Activated CD8-positive, alpha-beta memory T cell treated with anti-CD3 and anti-CD28 coated beads for 48 hours (primary cell): ENCODE results near the gene TRIML2.
"Not testable (repeated sequence)": the region's sequence is repeated elsewhere in the genome, so short reads cannot be mapped to it uniquely, and the experiment has no call there.

Experiments used
- DNase-seq, 3 experiments: peaks; one replicate each; pipeline ENCODE4 v3.0.0-alpha.2; 2020; ENCODE audit warnings: low read depth in 2 of 3, low spot score in 2 of 3

The TRIML2 gene

DNA sequence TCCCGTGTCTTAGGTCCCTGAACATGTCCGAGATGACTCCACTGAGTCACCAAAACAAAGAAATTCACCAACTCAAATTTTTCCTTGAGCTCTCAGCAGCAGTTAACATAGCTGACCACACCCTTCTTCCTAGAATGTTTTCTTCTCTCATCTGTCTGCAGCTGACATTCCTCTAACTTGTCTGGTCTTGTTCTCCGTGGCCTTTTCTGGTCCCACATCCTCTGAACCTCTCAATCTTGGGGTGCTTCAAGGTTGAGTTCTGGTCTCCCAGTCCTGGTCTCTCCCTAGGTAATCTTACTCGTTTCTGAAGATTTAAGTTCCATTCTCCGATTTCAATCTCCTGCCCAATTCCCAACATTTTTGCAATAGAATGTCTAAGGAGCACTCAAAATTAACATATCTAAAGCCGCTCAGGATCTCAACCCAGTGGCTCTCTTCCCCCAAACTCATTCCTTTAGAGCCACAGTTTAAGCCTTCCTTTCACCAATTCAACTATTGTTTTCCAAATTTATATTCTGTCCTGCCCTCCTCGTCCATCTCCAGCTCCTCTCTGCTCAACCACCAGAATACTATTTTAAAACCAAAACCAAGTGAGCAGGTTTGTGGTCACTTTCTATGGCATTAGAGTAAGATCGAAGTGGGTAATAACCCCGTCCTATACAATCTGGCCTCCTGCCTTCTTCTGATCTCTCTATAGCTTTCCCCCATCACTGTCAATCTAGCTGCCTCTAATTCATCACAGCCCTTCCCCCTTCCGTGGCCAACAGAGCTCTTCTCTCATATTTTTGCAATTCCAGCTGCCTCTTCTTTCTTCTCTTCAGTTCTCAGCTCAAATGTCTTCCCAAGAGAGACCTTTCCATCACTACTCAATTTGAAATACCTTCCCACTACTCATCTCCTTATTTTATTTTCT lies 1.2 kb downstream of the TRIML2 start:
- no peak for DNase-seq

DNA sequence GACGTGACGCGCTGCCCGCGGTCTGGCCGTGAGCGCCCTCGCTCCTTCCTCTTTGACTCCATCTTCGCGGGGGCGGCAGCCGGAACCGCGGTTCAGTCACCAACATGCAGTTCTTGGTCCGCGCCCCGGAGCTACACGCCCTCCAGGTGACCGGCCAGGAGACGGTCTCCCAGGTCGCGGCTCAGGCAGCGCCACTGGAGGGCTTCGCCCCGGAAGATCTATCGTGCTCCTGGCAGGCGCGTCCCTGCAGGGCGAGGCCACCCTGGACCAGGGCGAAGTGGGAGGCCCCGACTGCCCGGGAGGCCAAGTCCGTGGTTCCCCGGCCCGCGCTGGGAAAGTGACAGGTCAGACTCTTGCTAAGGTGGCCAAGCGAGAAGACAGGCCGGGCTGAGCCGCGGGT lies 2.9 kb downstream of the TRIML2 start:
- DNase-seq = no peak

DNA sequence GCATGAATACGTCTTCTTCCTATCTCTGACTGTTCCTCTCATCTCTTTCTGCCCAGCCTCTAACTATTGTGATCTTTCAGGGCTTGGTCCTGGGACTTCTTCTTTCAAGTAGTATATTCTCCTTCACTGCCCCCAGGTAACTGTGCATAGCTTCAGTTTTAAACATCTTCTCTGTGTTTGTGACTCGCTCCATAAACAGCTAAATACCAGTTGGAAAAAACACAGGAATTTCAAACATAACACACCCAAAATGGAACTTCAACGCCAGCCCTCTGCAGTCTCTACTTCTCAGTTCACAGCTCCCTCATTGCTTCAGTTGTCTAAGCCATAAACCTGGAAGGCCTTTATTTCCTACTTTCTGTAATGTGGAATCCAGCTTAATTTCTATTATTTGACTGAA lies 16.6 kb downstream of the TRIML2 start:
- no peak for DNase-seq

GRCh38 chr4:188086858-188087257 lies 22.5 kb downstream of the TRIML2 start:
- no peak for DNase-seq

DNA sequence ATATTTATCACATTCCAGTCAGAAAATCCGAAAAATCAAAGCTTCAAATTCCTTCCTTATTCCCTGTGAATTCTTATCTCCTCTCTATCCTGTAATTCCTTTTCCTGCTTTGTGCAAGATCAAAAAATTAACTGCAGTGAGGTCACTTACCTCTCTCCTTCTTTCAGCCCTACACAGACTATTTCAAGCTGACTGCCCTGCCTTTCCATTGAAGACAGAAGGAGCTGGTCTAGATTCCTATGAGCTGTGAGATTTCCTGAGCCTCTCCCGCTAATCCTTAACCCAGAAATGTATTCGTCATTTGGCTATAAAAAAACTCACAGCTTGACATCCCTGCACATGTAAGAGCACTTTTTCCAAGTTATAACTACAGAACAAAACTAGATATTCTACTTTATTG lies 26.6 kb downstream of the TRIML2 start:
- no peak for DNase-seq

DNA sequence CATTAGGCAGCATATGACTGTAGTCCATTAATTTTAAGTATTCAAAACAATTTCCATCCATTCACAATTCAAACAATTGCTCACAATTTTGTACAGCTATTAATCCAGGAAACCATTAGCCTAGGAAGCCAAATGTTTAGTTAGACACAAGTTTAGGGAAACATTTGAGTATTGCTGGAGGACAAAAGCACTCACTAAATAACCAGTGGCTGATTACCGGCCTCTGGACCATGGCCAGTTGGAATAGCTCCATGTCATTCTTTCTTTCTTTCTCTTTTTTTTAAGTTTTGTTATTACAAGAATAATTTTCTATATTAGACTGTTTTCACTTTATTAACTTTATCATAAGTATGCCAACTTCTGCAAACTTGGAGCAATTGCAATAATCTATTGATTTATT lies 31.3 kb downstream of the TRIML2 start:
- no peak for DNase-seq

- no peak for DNase-seq
Observed at GRCh38 chr4:188076169-188076568, 33.2 kb downstream of the TRIML2 start.

GRCh38 chr4:188061083-188061482 lies 48.3 kb downstream of the TRIML2 start:
- no peak for DNase-seq

- no peak for DNase-seq
Observed at GRCh38 chr4:188053302-188053701, 56.1 kb downstream of the TRIML2 start.

GRCh38 chr4:188046657-188047056 lies 62.7 kb downstream of the TRIML2 start:
- no peak for DNase-seq

DNA sequence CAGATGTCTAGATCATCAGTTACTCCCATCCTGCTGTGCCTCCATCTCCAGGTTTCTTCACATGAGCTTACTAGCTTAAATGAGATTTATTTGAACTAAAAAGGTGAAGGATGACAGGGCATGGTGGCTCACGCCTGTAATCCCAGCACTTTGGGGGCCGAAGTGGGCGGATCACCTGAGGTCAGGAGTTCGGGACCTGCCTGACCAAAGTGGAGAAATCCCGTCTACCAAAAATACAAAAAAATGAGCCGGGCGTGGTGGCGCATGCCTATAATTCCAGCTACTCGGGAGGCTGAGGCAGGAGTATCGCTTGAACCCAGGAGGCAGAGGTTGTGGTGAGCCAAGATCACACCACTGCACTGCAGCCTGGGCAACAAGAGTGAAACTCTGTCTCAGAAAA lies 63.9 kb downstream of the TRIML2 start:
- DNase-seq = not testable (repeated sequence)

DNA sequence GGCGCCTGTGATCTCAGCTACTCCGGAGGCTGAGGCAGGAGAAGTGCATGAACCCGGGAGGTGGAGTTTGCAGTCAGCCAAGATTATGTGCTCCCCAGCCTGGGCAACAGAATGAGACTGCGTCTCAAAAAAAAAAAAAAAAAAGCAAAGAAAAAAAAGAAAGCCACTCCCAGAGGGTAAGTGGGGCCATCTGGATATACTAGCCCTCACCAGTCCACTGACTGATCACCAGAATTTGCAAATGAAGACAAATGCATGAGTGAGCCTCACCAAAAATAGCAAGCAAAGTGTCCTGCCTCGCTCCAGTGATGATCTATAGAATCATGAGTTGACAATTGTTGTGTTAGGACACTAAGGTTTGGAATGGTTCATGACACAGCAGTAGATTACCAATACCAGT lies 66.2 kb downstream of the TRIML2 start:
- DNase-seq = no peak

- DNase-seq = no peak
Observed at GRCh38 chr4:188042191-188042590, 67.2 kb downstream of the TRIML2 start.

DNA sequence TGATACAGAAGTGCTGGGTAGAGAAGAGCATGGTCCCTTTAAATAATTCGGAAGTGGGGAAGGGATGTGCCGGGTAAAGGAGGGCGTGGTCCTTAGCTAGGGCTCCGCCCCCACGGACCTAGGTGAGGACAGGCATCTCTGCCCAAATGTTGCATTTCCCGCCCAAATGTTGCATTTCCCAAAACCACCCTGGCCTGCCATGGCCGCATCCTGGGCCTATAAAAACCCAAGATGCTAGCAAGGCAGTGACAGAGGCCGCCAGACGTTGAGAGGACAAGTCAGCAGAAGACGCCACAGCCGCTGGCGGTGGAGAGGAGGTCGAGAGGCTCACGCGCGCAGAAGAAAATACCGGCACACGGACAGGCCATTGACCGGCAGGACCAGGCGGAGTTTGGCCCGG lies 67.7 kb downstream of the TRIML2 start:
- DNase-seq = no peak
